GM21619 (cell line): ENCODE measurements around the gene TBC1D4.
A peak's percentile ranks its signal among the peaks of the same experiment; 100 is the strongest.
"Not testable (repeated sequence)": the region's sequence is repeated elsewhere in the genome, so short reads cannot be mapped to it uniquely, and the experiment has no call there.

Experiments used
- ATAC-seq: cut with Tn5 transposase; IDR thresholded peaks from one replicate; pipeline ENCODE4 v1.9.1; 2021; ENCODE audit not compliant: unreplicated experiment

Gene TBC1D4

DNA sequence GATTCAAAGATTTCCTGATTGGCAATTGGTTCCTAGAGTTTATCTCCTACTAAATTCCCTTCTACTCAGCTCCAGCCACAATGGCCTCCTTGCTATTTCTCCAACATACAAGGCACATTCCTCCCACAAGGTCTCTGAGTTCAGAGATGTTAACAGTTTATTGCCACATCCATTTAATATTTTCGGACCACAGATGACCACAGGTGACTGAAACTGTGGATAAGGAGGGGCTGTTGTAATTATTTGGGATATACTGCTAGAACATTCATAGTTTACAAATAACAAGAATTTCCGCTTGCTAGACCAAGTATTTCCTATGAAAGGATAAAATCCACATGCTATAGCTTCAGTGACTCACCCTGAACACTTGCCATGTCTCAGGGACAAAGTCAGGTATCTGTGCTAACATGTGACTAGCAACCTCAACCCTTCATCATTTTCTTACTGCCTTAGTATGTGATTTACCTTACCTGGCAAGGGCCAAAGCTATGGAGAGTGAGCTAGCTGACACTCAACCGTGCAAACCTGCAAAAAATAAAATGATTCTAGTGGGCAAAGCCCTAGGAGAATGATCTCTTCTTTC is 117.7 kb downstream of the TBC1D4 start:
- ATAC-seq, result no peak

DNA sequence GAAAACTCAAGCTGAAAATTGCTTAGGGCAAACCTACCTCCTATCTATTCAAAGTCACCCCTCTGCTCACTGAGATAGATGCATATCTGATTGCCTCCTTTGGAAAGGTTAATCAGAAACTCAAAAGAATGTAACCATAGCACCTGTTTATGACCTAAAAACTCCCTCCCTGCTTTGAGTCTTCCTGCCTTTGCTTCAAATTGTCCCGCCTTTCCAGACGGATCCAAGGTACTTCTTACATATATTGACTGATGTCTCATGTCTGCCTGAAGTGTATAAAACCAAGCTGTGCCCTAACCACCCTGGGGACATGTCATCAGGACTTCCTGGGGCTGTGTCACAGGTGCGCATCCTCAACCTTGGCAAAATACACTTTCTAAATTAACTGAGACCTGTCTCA is 118.6 kb downstream of the TBC1D4 start:
- no peak for ATAC-seq

DNA sequence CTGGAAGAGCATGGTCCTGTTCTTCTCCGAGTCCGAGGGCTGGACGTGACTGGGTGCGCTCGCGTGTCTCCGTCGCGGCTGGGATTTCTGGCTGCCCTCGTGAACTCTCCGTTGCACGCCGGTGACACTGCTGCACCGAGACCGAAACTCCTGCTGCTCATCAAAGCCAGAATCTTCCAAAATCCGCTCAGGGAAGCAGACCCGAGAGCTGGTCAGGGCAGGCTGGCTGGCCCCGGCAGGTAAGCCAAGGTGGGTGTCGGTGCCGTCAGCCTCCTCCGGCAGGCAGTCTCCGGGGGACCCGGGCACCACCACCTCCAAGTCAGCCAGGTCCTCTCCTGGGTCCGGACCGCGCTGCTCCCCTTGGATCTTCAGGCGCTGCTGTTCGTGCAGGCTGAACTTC is 119.9 kb downstream of the TBC1D4 start:
- ATAC-seq, result no peak

- ATAC-seq, result no peak
These were observed 121.8 kb downstream of the TBC1D4 start for GRCh38 chr13:75360170-75360569.

GRCh38 chr13:75359266-75359665 is 122.7 kb downstream of the TBC1D4 start:
- ATAC-seq, result no peak

DNA sequence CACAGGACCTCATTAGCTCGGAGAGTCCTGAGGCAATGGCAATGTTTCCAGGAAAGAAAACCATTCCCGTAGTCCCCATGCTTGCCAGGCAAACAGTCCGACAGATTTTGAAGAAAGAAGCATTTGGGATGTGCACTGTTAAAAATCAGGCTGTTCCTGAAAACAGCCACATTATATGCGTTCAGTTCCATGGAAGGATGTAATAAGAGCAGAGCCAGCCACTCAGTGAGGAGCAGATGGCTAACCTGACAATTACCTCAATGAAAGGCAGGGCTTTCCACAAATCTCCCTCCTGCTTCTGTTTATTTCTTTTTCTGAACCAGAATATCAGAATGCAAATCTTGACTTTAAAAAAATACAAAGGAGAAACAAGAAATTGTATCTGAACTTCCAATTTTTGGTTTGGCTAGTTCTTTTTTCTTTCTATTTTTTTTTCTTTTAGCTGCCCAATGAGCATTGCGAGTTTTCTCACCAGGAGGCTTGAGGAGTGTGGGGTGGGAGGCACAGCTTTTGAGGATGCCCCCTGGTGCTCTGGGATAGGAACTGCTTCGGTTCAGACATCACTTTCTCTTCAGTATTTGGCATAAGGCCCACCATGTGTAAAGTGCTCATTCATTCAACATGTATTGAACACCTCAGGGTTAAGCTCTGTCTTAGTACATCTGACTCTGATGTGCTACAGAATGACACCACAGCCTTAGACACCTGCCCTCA is 124.2 kb downstream of the TBC1D4 start:
- ATAC-seq, result peak; percentile 82

- no peak for ATAC-seq
These were observed 125.5 kb downstream of the TBC1D4 start for GRCh38 chr13:75356421-75356820.

GRCh38 chr13:75355609-75356008 is 126.4 kb downstream of the TBC1D4 start:
- ATAC-seq, result no peak

GRCh38 chr13:75353781-75354193 is 128.2 kb downstream of the TBC1D4 start:
- ATAC-seq, result peak; percentile 63

GRCh38 chr13:75352641-75353327 is 129.2 kb downstream of the TBC1D4 start:
- no peak for ATAC-seq

DNA sequence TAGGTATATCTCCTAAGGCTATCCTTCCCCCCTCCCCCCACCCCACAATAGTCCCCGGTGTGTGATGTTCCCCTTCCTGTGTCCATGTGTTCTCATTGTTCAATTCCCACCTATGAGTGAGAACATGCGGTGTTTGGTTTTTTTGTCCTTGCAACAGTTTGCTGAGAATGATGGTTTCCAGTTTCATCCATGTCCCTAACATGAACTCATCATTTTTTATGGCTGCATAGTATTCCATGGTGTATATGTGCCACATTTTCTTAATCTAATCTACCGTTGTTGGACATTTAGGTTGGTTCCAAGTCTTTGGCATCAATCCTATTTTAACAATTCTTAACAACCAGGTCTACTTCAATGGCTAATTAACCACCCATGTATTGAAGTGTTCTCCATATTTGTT is 130.4 kb downstream of the TBC1D4 start:
- ATAC-seq, result not testable (repeated sequence)

GRCh38 chr13:75347925-75348324 is 134.0 kb downstream of the TBC1D4 start:
- ATAC-seq, result no peak

DNA sequence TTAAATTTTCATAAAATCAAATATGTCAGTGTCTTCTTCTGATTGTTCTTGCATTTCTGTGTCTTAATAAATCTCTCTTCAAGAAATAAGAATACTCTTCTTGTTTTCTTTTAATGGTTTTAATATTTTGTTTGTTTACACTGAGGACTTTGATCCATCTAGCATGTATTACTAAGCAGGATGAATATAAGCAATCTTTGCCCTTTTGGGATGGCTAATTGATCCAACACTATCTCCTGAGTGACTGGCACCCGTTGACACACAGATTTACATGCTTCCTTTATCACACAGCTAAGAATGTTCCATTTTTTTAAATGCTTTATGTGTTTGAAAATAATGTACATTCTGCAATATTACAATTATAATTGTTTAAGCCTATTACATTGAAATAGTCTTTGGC is 134.5 kb downstream of the TBC1D4 start:
- ATAC-seq, result no peak

DNA sequence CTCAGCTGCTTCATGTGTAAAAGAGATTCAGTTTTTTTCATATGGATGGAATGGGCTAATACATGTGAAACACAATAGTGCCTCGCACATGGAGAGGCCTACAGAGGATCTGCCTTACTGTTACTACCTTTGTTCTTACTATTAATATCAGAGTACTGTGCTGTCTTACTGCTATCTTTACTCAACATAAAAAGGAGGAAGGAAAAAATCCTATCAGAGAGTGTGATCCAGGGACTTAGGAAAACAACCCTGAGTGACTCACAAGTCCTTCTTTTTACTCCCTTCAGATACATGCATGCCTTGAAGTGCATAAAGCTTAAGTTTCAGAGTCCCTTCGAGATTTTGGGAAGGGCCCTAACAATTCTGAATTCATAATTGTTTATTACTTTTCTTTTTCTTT is 136.8 kb downstream of the TBC1D4 start:
- no peak for ATAC-seq

GRCh38 chr13:75341028-75341427 is 140.9 kb downstream of the TBC1D4 start:
- peak; percentile 92 for ATAC-seq

DNA sequence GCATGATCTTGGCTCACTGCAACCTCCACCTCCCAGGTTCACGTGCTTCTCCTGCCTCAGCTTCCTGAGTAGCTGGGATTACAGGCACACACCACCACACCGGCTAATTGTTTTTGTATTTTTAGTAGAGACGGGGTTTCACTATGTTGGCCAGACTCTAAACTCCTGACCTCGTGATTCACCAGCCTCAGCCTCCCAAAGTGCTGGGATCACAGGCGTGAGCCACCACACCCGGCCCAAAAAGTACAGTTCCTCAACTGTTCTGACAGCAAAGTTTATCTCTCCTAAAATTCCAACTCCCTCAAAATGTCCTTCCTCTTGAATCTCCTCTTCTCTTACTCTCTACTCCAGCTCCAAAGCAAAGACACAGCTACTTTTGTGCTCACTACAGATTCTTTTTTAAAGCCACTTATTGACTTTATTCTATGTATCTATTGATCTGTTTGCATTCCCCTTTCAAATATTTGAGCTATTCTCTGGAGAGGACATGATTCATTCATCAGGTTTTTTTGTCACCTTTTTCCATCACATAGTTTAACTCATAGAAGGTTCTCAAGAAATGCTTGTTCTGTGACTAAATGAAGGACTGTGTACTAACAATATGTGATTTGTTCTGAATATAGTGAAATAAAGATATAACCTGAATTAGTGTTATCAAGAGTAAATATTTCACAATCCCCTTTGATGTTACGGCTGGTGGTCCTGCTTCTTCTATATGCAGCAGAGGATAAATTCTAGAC is 142.2 kb downstream of the TBC1D4 start:
- ATAC-seq, result no peak

DNA sequence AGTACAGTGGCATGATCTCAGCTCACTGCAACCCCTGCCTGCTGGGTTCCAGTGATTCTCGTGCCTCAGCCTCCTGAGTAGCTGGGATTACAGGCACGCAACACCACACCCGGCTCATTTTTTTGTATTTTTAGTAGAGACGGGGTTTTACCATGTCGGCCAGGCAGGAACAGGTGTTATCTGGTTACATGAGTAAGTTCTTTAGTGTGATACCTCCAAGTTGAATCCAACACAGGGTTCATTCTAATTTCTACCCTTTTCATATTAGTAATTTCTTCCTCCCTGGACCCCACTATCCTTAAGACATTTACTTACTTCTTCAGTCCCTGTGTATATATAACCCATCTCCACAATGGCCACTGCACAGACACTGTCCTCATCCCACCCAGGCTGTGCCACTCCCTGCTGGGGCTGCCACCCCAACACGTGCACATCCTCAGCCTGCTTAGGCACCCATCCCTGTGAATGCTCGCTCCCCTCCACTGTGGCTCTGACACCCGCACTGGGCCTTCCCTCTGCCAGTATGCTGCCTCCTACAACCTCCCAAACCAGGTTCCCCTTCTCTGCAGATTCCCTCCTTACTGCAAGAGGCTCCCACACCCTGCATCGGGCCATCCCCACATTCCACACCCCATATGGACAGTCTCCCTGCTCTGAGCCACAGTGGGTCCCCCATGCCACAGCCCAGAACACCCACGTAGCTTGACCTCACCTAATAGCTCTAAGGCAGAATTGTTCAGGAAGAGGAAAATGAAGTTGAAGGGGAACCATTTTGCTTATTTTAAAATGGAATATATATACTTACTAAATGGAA is 147.1 kb downstream of the TBC1D4 start:
- ATAC-seq, result no peak

- ATAC-seq, result no peak
These were observed 148.9 kb downstream of the TBC1D4 start for GRCh38 chr13:75333103-75333502.

DNA sequence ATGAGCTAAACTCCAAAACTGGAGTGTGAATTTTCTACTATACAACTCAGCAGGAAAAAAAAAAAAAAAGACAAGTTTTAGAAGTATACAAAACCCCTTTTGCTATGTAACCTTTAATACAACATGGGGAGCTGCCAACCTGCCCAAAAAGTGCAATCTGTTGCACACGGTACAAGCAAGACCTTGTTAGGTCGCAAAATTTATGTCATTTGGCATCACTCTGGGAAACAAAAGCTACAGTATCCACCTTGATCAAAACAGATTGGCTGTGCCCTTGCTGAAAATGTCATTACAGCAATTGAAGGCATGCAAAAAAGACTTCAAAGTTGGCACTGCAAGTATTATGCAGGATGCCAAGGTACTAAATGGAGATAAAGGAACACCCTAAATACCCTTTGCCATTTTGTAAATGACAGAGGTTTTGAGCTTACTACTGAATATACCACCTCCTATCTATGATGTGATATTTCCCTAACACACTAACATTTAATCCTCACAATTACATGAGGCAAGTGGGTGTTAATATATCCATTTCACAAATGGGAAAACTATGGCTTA is 150.1 kb downstream of the TBC1D4 start:
- no peak for ATAC-seq

DNA sequence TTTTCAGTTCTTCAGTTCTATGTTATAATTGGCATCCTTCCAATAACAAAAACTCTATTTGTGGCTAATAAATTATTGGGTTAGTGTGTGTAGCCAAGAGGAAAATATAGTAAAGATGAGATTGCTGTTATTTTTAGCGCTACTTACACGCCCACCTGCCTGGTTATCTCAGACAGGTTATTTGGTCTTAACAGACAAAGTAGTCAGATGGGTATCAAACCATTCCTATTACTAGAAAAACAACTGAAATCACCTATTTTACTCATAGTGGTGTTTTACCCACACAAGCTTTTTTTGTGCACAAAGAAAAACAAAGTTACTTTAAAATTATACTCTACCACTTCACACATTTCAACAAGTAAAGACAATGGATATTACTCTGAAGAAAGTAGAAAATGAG is 151.2 kb downstream of the TBC1D4 start:
- no peak for ATAC-seq
